ENCODE data around the gene FAM219A.
"Not testable (repeated sequence)": the region's sequence is repeated elsewhere in the genome, so short reads cannot be mapped to it uniquely, and the experiment has no call there.

FAM219A gene

DNA sequence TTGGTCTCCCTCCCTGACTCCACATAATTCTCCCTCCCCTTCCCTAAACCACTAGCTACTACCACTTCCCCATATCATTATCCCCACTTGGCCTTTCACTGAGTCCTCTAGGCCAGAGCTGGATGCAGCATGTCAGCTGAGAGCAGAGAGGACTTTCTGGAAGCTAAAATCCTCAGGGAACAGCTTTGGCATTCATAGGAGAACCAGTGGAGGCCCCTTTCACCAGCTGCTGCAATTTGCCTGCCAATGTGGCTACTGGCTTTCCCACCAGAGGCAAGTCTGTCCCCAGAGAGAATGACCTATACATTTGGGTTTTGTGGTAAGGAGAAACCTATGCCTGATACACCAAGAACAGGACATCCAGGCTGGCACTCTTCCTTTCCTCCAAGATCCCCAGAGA lies 14.4 kb downstream of the FAM219A start:
- no peak for DNase-seq (ENCODE audit: low read depth in 2 of 2)

DNA sequence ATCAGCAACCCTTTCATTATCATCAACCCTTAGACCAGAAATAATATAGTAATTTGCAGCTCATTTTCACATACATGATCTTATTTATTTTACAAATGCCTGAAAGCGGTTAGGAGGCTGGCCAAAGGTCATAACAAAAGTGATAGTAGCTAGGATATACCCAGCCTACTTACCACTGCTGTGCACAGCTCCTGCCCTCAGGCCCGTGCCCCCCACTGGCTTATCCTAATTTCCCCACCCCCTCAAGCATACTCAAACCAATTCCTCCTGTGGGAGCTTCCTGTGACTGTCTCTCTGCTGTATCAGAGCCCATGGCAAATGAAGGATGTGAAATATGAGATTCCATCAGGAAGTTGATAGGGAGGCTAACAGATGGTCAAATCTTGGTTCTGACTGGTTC lies 14.8 kb downstream of the FAM219A start:
- DNase-seq (ENCODE audit: low read depth in 2 of 2), result no peak

DNA sequence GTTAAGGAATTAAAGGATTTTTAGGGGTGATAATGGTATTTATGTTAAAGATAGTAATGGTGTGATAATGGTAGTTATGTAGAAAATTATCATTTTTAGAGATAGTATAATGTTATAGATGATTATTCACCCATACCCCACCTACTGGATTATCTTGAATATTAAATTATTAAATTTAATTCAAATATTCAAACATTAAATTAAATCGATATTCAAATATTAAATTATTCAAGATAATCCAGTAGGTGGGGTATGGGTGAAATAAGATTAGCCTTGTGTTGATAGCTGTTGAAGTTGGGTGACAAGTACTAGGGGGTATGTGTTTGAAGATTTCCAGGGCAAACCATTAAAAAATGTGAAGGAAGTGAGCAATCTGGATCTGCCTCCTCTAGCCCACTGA lies 15.6 kb downstream of the FAM219A start:
- DNase-seq (ENCODE audit: low read depth in 2 of 2), result no peak

DNA sequence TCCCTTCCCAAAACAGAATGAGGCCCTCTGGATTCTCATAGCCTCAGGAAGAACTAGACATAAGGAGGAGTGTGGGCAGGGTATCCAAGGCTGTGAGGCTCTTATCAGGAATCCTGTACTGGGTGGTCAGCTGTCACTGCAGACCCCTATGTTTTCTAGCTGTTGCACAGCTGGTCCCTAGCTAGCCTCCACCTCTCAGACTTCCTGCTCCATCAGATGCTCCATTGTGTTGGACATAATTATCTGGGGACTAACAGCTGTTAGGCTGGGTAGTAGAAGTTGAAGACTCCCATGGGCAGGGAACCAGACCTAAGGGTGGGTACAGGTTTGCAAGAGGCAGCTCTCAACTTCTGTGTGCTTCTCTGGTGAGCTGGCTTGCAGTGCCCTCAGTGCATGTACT lies 18.4 kb downstream of the FAM219A start:
- DNase-seq (ENCODE audit: low read depth in 2 of 2), result no peak

DNA sequence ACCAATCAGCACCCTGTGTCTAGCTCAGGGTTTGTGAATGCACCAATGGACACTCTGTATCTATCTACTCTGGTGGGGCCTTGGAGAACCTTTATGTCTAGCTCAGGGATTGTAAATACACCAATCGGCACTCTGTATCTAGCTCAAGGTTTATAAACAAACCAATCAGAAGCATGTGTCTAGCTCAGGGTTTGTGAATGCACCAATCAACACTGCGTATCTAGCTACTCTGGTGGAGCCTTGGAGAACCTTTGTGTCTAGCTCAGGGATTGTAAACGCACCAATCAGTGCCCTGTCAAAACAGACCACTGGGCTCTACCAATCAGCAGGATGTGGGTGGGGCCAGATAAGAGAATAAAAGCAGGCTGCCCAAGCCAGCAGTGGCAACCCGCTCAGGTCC lies 19.9 kb downstream of the FAM219A start:
- not testable (repeated sequence) for DNase-seq (ENCODE audit: low read depth in 2 of 2)

DNA sequence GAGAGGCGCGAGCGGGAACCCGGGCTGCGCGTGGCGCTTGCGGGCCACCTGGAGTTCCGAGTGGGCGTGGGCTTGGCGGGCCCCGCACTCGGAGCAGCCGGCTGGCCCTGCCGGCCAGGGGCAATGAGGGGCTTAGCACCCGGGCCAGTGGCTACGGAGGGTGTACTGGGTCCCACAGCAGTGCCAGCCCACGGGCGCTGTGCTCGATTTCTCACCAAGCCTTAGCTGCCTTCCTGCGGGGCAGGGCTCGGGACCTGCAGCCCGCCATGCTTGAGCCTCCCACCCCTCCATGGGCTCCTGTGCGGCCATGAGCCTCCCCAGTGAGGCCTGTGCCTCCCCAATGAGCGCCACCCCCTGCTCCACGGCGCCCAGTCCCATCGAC lies 20.5 kb downstream of the FAM219A start:
- not testable (repeated sequence) for DNase-seq (ENCODE audit: low read depth in 2 of 2)

DNA sequence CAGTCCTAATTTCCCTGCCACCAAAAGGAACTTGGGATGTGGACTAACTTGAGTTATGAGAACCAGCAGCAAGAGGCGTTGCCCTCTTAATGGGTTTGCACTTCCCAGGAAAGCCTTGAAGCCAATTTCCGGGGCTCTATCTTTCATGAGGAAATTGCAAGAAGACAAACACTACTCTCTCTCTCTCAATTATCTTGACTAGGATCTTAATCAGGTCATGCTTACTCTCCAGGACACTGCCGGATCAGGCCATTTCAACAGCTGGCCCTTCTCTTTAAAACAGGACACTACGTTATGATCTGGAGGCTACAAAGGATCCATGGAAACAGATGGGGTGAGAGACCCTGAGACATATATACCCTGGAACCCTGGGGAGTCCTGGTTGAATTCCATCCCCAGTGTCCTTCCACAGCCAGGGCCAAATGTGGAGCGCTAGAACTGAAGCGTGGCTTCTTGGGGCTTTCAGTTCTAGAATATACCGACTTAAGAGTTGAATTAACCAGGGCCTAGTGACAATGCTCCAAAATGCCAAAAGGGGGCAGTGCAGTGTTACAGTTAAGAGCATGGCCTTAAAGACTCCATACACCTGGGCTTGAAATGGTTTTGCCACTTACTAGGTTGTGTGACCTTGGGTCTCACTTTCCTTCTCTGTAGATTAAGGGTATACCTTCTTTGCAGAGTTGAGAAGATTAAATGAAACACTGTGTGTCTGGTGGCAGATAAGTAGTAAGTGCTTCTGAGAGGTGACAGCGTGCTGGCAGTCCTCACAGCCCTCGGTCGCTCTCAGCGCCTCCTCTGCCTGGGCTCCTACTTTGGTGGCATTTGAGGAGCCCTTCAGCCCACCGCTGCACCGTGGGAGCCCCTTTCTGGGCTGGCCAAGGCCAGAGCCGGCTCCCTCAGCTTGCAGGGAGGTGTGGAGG lies 21.1 kb downstream of the FAM219A start:
- peak; percentile 27 to 31 for DNase-seq (ENCODE audit: low read depth in 2 of 2)

DNA sequence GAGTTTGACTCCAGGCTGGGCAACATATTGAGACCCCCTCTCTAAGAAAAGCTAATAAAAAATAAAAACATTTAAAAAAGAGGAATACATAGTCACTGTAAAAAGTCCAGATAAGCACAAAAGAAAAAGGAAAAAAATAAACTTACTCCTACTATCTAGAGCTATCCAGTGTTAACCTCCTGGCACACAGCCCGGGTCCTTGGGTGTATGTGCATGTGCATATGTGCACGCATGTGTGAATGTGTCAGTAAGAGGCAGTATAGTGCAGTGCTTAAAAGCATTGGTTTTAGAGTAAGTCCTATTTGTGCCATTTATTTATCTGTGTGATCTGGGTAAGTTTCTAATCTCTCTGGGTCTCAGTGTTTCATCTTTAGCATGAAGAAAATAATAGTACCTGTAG lies 26.7 kb downstream of the FAM219A start:
- no peak for DNase-seq (ENCODE audit: low read depth in 2 of 2)

DNA sequence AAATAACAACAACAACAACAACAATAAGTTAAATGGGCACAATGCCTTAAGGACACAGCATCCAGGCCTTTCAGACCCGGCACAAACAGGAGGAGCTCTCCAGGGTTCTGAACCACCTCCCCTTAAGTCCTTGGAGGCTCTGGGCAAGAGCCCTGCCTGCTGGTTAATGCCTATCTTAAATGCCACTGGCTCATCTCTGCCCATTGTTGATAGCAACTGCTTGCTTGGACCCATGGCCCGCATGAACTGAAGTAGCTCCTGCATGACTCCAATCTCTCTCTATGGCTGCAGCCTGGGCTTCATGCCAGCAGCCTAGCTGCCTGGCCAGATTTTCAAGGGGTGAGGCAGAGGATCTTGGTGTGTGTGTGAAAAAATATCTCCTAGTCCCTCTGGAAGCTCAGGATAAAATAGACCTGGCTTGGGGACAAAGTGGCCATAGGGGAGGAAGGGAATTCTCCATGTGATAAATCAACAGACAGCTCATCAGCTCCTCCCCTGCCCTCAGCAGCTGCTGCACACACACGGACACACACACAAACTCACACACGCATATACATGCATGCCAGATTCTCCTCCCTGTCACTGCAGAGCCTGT lies 27.4 kb downstream of the FAM219A start:
- no peak for DNase-seq (ENCODE audit: low read depth in 2 of 2)

DNA sequence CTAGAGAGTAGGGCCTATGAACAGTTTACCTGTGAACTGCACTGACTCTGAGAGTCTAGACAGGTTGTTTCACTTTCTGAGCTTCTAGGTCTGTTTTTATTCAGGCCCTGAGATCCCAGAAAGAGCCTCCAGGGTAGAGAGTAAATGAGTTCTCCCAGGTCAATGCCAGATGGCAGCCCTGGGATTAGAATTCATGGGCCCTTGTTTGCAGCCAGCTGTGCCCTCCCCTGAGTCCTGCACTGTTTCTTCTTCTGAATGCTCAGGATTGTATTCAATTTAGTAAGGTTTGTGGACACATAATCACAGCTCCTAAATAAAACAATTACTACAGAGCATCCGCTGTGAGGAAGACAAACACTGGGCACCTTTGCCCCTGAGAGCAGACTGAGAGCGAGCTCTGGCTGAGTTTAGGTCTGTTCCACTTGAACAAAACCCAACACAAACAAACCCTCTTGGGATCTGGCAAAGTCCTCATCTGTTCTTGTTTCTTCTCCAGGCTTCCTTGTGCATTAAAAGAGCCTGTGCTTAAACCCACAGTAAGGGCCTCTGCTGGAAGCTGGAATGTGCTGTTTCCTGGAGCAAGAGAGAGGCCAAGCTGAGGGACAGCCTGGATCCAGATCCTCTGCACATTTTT lies 29.9 kb downstream of the FAM219A start:
- no peak for DNase-seq (ENCODE audit: low read depth in 2 of 2)

DNA sequence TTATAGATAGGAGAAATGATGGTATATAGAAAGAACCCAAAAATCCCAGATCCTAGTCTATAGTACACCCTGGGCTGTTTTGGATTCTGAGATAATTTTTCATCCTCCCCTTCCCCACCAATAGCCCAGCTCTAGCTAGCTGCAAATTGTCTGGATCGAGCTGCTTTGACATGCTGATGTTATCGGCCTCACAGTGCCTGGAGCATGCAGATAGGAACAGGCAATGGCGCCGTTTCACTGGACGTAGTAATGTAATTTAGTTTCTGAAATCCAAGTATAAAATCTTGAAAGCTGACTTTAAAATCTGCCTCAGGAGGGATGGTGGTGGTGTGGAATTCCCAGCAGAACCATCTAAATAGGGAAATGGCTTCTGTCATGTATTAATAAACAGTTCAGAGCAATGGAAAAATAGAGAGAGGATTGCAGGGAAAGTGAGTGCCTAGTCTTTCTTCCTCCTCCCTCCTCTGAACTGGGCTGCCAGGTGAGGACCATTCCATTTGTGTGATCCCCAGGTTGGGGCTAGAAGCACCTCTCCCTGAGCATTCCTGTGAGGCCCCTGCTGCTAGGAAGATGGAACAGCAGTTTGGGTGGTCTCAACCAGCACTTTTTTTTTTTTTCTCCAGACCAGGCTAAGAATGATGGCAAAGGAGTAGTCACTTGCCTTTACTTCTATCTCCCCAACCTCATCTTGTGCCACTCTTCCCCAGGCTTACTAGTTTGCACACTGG lies 31.9 kb downstream of the FAM219A start:
- DNase-seq (ENCODE audit: low read depth in 2 of 2), result no peak

DNA sequence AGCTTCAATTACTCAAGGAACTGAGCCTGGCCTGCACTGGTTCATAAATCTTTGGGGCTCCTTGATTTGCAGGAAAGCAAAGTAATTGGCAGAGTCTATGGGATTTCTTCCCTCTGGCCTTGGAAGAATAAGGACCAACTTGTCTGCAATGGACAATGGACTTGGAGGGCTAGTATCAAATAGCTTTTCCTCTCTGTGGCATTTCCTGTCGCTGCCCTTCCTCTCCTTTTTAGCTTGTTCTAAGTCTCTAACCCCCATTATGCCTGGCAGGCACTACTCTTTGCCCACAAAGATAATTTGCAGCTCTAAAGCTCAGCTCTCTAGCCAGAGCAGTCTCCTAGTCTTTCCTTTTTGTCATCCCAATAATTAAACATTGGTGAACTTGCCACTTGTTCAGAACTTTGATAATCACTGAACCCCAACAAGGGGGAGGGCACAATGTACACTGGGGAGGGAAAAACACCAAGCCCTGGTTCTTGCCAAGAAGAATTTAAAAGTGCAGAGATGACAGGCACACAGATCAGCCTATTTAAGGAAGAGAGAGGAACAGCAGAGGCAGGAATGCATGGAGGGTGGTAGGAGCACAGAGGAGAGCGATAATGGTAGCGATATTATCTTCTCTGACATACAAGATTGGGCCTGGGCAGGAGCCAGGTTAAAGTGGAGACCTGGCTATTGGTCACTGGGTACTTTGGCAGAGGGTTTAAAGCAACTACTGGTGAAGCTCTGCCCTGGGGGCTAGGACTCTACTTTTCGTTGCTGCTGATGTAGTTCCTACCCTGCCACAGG lies 38.5 kb downstream of the FAM219A start:
- DNase-seq (ENCODE audit: low read depth in 2 of 2), result no peak

DNA sequence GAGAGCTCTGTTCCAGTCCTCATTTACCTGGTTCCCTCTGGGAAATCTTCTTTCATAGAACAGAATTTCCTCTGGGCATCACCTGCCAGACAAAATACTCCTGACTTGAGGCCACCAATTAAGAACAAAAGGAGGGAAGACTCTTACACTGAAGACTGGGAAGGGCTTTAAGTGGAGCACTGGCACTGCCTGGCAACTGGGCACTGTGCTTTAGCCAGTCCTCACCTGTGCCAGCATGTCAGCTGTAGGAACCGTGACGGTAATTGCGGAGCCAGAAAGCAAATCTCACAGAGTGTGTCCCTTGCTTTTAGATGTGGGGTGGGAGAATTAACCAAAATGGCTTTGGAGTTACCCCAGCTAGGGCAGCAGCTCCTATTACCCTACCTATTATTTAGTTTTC lies 40.6 kb downstream of the FAM219A start:
- no peak for DNase-seq (ENCODE audit: low read depth in 2 of 2)

DNA sequence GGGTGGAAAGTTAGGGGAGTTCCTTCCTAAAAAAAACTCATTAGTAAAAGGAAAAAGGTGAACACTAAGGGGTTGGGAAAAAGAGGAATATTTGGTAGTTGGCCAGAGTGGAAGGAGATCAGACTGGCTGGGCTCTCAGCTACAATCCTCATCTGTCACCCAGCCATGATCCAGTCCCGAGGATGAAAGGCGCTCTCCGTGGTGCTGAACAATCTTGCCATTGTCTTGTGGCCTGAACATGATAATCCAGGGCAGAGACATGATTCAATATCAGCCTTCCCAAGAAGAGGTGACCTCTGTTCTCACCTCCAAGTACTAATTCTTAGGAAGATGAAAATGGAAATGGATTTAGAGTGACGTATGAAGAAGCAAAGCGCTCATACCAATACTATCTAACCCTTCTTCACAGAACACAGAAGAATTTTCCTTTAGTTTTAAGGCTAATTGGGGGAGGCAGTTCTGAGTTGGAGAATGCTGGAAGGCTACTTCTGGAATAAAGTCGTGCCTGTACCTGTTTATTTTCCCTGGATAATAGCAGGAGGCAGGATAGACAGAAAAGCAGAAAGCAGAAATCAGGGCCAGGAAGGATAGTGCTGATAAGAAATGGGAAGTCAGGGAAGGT lies 45.0 kb downstream of the FAM219A start:
- DNase-seq (ENCODE audit: low read depth in 2 of 2), result no peak

DNA sequence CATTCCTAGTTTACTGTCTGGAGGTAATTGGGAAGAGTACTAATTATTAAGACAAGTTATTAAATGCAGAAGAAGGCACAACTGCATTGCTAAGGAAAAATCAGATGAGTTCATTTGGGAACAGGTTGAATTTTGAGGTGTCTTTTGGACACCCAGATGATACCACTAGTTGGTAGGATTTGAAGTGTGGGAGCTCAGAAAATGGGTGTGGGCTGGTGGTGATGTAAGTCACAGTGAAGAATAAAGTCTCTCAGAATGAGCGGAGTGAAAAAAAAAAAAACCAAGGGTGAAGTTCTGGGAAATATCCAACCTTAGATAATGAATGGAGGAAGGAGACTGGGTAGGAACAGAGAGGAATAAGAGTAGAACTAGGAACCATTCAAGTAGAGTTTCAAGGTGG lies 46.0 kb downstream of the FAM219A start:
- DNase-seq (ENCODE audit: low read depth in 2 of 2), result no peak

DNA sequence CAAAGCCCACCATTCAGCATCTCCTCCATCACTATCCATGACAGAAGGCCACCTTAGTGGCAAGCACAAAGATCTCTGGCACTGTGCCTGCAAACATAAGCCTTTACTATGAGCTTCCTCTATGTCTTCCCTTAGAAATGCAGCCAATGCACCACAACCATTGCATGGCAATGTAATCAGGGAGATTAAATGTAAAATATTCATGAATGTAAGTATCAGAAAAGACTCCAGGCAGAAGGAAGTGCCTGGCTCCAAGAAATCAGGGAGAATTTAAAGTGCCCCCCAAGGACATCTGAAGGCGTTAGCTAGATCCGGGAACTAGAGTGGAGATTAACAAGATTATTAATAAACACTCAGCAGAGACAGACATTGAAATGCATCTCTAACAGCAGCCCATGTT lies 49.2 kb downstream of the FAM219A start:
- no peak for DNase-seq (ENCODE audit: low read depth in 2 of 2)

DNA sequence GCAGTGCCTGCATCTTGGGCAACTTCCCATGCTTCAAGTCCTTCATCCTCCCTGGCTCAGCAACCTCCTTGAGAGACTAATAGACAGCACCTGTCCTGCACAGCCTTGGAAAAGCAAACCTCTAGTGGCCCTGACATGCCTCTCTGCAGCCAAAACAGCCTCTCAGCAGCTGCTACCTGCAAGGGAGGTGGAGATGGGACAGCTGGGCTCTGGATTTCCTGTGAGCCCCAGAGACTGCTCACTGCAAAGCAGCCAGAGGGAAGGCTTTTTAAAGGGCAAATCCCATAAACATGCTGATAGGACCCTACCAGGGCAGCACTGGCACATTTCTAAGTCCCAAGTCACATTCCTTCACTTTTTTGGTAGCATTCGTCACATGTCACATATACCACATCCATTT lies 50.2 kb downstream of the FAM219A start:
- no peak for DNase-seq (ENCODE audit: low read depth in 2 of 2)

DNA sequence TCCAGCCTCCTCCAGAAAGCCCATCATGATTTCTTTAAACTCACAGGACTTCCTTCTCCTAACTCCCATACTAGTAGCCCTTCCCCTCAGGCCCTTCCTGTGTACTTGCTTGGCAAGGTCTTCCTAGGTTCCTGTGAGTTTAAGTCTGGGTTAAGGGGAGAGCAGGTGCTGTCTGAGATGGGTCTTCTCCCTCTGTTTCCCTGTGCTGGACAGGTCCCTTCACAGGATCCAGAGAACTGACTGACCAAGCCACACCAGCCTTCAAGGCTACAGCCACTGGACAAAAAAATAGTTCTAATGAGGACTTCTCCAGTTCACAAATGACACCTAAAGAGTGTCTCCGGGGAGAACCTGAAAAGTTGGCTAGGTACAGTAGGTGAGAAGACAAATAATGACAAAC lies 52.2 kb downstream of the FAM219A start:
- DNase-seq (ENCODE audit: low read depth in 2 of 2), result no peak

DNA sequence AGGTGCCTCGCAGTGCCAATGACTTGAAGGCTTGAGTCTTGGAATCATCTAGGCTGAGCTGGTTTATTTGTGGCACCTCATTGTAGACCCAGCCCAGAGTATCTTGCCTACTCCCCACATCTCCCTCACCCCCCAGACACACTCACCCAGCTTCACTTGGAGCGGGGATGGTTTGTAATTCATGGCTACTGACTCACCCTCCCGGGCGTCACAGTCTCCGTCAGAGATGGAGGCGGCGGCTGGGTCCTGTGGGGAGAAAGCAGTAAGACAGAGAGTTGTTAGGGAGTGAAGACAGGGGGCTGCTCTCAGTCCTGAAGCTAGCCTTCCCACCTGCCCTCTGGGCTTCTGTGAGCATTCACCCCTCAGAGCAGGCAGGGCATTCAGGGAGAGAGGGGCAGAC lies 52.7 kb downstream of the FAM219A start:
- DNase-seq (ENCODE audit: low read depth in 2 of 2), result no peak

DNA sequence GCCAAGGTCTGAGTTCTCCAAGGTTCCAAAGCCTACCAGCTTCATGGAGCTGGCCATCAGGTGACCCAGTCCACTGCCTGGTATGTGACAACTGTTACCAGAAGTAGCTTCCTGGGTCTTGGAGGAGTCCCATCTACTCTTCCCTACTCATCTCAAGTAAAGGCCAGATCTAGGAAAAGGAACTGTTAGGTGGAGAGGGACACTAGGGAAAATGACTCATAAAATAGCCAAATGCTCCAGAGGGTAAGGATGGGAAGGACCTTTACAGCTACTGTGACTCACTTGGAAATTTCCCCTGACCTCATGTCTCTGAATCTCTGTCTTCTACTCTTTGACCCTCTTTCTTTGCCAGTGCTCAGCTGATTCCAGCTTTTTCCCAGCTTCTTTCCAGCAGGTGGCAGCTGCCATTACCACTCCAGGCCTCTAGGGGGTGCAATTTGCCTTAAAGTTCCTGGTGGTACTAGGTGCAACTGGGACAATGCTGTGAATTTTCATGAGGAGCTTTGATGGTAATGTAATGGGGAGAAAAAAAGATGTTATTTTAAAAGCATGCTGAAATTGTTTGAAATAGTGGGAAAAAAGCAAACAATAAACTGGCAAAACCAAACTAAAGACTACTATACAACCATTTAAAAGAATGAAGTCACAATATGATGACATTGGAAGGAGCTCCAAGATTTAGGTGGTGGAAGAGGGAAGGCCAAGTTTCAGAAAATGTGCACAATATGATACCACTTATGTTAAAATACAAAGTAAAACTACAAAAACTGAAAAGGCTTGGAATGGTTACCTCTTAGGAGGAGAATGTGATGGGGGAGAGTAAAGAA lies 54.6 kb downstream of the FAM219A start:
- DNase-seq (ENCODE audit: low read depth in 2 of 2), result peak; percentile 10 to 32

All from stimulated activated CD4-positive, alpha-beta T cell treated with anti-CD3 and anti-CD28 coated beads, Interleukin-1b, Interleukin-23, amount 100 ng/mL, for 1 hour (primary cell).